ENCODE measurements around the gene STC2.

GRCh38 chr5:173298213-173298926 lies 29.8 kb downstream of the STC2 start:
- TF ChIP-seq CTCF (IDR thresholded peaks at IDR 0.05) (no peak), POLR2A (IDR thresholded peaks at IDR 0.05) (no peak)

Measured in thyroid gland (tissue), 4 donors.